GM19099 (cell line): Measurements from ENCODE around the gene DDX6.

ENCODE experiments used
- POLR2A ChIP-seq: IDR thresholded peaks from 3 replicates; pipeline ENCODE4 v1.6.1; 2011; ENCODE audit warnings: low read depth; ENCODE audit not compliant: insufficient read length; ENCODE audit errors: extremely low read depth

DDX6 gene

DNA sequence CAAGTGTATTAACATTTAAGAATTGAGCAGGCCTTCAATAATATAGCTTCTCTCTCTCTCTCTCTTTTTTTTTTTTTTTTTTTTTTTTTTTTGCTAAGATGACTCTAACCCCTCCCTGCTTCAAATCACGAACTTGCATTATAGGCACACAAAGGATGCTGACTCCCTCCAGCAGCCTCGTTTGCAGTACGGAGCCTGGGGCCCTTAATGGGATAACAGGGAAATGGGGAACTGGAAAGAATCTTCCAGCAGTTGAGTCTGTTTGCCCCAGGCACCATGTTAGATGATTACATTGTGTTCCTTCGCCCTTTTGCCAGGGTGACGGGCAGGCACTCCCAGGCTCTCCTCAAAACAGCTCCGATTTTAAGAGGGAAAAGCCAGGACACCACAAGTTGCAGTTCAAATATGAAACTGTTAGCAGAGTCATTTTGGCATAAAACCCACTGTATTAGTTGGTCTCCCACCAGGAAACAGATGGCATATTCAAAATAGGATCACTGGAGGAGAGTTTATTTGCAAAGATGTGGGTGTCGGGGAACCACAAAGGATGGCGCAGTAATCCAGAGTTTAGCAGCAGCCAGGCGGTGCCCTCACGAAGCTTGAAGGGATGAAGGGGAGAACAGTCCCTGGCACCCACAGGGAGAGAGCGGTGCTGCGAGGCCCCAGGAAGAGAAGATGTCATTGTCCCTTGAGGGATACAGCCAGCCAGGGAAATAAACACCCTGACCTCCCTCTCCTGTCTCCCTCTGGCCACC lies 85.0 kb downstream of the DDX6 start:
- no peak for TF ChIP-seq POLR2A

- no peak for TF ChIP-seq POLR2A
These were observed 85.7 kb downstream of the DDX6 start for GRCh38 chr11:118705111-118705741.

GRCh38 chr11:118703563-118704106 lies 87.3 kb downstream of the DDX6 start:
- TF ChIP-seq POLR2A: no peak

DNA sequence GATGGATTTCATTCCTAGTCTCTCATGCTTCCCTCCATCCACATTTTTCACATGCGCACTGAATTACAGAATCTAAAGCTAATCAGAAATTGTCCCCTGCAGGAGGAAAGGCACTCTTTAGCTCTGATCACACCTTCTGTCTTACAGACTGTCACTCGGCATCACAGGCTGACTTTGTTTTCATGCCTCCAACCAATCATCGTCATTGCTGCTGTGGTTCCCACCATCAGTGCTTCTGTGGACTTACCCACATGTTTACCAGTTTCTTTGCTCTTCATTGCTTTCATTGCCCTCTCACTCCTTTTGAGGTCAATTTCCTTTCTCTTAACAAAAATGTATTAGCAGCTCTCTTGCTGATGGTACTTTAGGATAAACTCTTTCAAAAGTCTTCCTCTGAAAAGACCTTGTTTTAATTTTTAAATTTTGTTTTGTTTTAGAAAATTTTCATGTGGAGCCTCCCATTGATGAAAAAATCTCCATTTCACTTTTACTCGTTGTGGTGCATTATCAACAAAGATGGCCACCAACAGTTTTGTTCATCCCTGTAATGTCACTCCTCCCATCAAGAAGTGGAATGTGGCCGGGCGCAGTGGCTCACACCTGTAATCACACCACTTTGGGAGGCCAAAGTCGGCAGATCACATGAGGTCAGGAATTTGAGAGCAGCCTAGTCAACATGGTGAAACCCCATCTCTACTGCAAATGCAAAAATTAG lies 91.3 kb downstream of the DDX6 start:
- no peak for TF ChIP-seq POLR2A
